Caco-2 (cell line): ENCODE measurements around the gene TNFSF10. TPM values are rescaled to one million over a fixed set of nuclear protein-coding genes. Genes with fewer than 3 reads are reported as not detected.

ENCODE experiments used
- BruUV-seq: library from RNA; stranded (reverse); fragments of 400-500 nt; replicated peaks from 2 replicates; lab custom pipeline; 2021; lab: Mats Ljungman, UMichigan
- CTCF ChIA-PET: fragments of 300-600 bp; sonication (Branson Sonifier 250); formaldehyde crosslinking; loops from one replicate; lab custom pipeline; 2022; ENCODE audit warnings: antibody characterized with exemption; lab: Charles Lee
- POLR2A ChIA-PET: fragments of 300-600 bp; sonication (Branson Sonifier 250); formaldehyde crosslinking; loops from one replicate; lab custom pipeline; 2022; ENCODE audit warnings: antibody characterized with exemption; lab: Charles Lee
- DNase-seq, 2 experiments: peaks; one replicate each; pipeline versions ENCODE4 v3.0.0 to v3.0.0-alpha.2; 2020 to 2022
- H3K27me3 ChIP-seq: replicated peaks from 2 replicates; pipeline ENCODE4 v1.6.0; 2011; ENCODE audit warnings: low read length; ENCODE audit not compliant: control insufficient read depth, insufficient read depth
- H3K36me3 ChIP-seq: 2 replicates; pipeline ENCODE4 v1.5.1; 2011; ENCODE audit warnings: low read length; ENCODE audit not compliant: control insufficient read depth, insufficient read depth
- H3K4me1 ChIP-seq: fragments of 250-450 bp; sonication (Bioruptor Pico); 2 replicates; pipeline ENCODE4 v1.5.1; 2020; ENCODE audit warnings: mild to moderate bottlenecking
- H3K4me3 ChIP-seq: 2 replicates; pipeline ENCODE4 v1.5.1; 2011; ENCODE audit warnings: low read depth, mild to moderate bottlenecking, control low read depth, low read length
- H3K9me3 ChIP-seq: fragments of 250-450 bp; sonication (Bioruptor Pico); 2 replicates; pipeline ENCODE4 v1.5.1; 2020; ENCODE audit warnings: mild to moderate bottlenecking, moderate library complexity
- H3K27ac Mint-ChIP-seq: one replicate; pipeline ENCODE4 v1.8.0; 2022; ENCODE audit warnings: mixed read lengths; ENCODE audit not compliant: unreplicated experiment
- H3K27me3 Mint-ChIP-seq: one replicate; pipeline ENCODE4 v1.8.0; 2022; ENCODE audit warnings: mixed read lengths; ENCODE audit not compliant: insufficient read depth, unreplicated experiment
- H3K36me3 Mint-ChIP-seq: one replicate; pipeline ENCODE4 v1.8.0; 2022; ENCODE audit warnings: mild to moderate bottlenecking, mixed read lengths; ENCODE audit not compliant: insufficient read depth, unreplicated experiment
- H3K4me1 Mint-ChIP-seq: one replicate; pipeline ENCODE4 v1.8.0; 2022; ENCODE audit warnings: low read depth, mixed read lengths; ENCODE audit not compliant: unreplicated experiment
- H3K4me3 Mint-ChIP-seq: one replicate; pipeline ENCODE4 v1.8.0; 2022; ENCODE audit warnings: mild to moderate bottlenecking, moderate library complexity, mixed read lengths; ENCODE audit not compliant: unreplicated experiment
- H3K9me3 Mint-ChIP-seq: one replicate; pipeline ENCODE4 v1.8.0; 2022; ENCODE audit warnings: mixed read lengths; ENCODE audit not compliant: unreplicated experiment
- CTCF ChIP-seq, 2 experiments: fragments of 200-600 bp in 1 of 2; IDR thresholded peaks; 1 replicate in 1 of 2; 2 replicates in 1 of 2; pipeline versions ENCODE4 v1.5.1 to v1.8.0; 2011 to 2022; ENCODE audit warnings: antibody characterized with exemption in 1 of 2, control low read depth in 1 of 2, inconsistent platforms in 1 of 2, low read depth in 1 of 2, low read length in 1 of 2, mild to moderate bottlenecking in 1 of 2, moderate library complexity in 1 of 2; ENCODE audit not compliant: insufficient read depth in 1 of 2, severe bottlenecking in 1 of 2, unreplicated experiment in 1 of 2
- intact Hi-C: fragments of 100-400 bp; cut with micrococcal nuclease; formaldehyde crosslinking; loops from one replicate; pipeline ENCODE4 v1.10.0; 2022; ENCODE audit not compliant: unreplicated experiment
- total RNA-seq: library from RNA; stranded (reverse); gene quantifications from 2 replicates; pipeline ENCODE4 v1.2.3, GENCODE V29; 2022

The TNFSF10 gene
- total RNA-seq, 1 experiment from 2014 or later = not detected

GRCh38 chr3:172517859-172518466 lies 5.3 kb downstream of the TNFSF10 start:
- no peaks in the 10 kb centered on the region for H3K36me3 ChIP-seq
- H3K9me3 ChIP-seq = no peaks in the 10 kb centered on the region
- no peaks in the 10 kb centered on the region for H3K4me1 Mint-ChIP-seq
- ChIA-PET POLR2A (no interaction called here), CTCF (no interaction called here)
- no peak overlapping the region for H3K4me3 ChIP-seq
- no peak for DNase-seq
- no peaks in the 10 kb centered on the region for H3K27me3 Mint-ChIP-seq
- no peaks in the 10 kb centered on the region for H3K9me3 Mint-ChIP-seq
- intact Hi-C loops = no loop called here
- no peaks in the 10 kb centered on the region for H3K27me3 ChIP-seq
- H3K4me3 Mint-ChIP-seq = no peak overlapping the region
- TF ChIP-seq CTCF (IDR thresholded peaks at IDR 0.05; ENCODE audit: insufficient read depth in 1 of 2, low read depth in 1 of 2, low read length in 1 of 2, severe bottlenecking in 1 of 2, unreplicated experiment in 1 of 2) = no peak
- H3K4me1 ChIP-seq = no peaks in the 10 kb centered on the region
- H3K27ac Mint-ChIP-seq = no peak overlapping the region
- no TSS peak for BruUV-seq
- H3K36me3 Mint-ChIP-seq = no peaks in the 10 kb centered on the region

- Mint-ChIP-seq H3K27me3 (no peaks in the 10 kb centered on the region), H3K4me1 (no peaks in the 10 kb centered on the region), H3K4me3 (no peak overlapping the region), H3K9me3 (no peaks in the 10 kb centered on the region), H3K27ac (no peak overlapping the region), H3K36me3 (no peaks in the 10 kb centered on the region)
- BruUV-seq = no TSS peak
- CTCF ChIA-PET = no interaction called here
- no peak for TF ChIP-seq CTCF (IDR thresholded peaks at IDR 0.05; ENCODE audit: insufficient read depth in 1 of 2, low read depth in 1 of 2, low read length in 1 of 2, severe bottlenecking in 1 of 2, unreplicated experiment in 1 of 2)
- Histone ChIP-seq H3K9me3 (no peaks in the 10 kb centered on the region), H3K4me3 (no peak overlapping the region), H3K27me3 (no peaks in the 10 kb centered on the region), H3K4me1 (no peaks in the 10 kb centered on the region), H3K36me3 (no peaks in the 10 kb centered on the region)
- intact Hi-C loops = no loop called here
- DNase-seq = no peak
- POLR2A ChIA-PET = no interaction called here
These were observed 6.7 kb downstream of the TNFSF10 start for GRCh38 chr3:172516318-172517214.

- H3K4me1 ChIP-seq = no peaks in the 10 kb centered on the region
- H3K4me3 ChIP-seq = no peak overlapping the region
- H3K27ac Mint-ChIP-seq = no peak overlapping the region
- DNase-seq = no peak
- ChIA-PET POLR2A (no interaction called here), CTCF (interaction anchor here (0.6 kb wide), 1 partner anchor 682 kb away, joined by 3 read pairs; no protein-coding TSS in a partner anchor)
- intact Hi-C loops = no loop called here
- H3K4me1 Mint-ChIP-seq = no peaks in the 10 kb centered on the region
- H3K27me3 ChIP-seq = no peaks in the 10 kb centered on the region
- no peaks in the 10 kb centered on the region for H3K36me3 ChIP-seq
- H3K36me3 Mint-ChIP-seq = no peaks in the 10 kb centered on the region
- H3K4me3 Mint-ChIP-seq = no peak overlapping the region
- no peaks in the 10 kb centered on the region for H3K9me3 Mint-ChIP-seq
- H3K27me3 Mint-ChIP-seq = peaks cover 8% of the 10 kb centered on the region
- TF ChIP-seq CTCF (IDR thresholded peaks at IDR 0.05; ENCODE audit: insufficient read depth in 1 of 2, low read depth in 1 of 2, low read length in 1 of 2, severe bottlenecking in 1 of 2, unreplicated experiment in 1 of 2) = no peak
- no peaks in the 10 kb centered on the region for H3K9me3 ChIP-seq
- BruUV-seq = no TSS peak
These were observed 7.9 kb downstream of the TNFSF10 start for GRCh38 chr3:172515130-172515918.
